DND-41 (cell line): ENCODE data around the gene KCNIP1.

Experiments used
- CTCF ChIP-seq: IDR thresholded peaks from 2 replicates; pipeline ENCODE4 v1.5.1; 2012; ENCODE audit warnings: borderline replicate concordance, low read length, moderate library complexity, mild to moderate bottlenecking; ENCODE audit not compliant: poor library complexity, severe bottlenecking; ENCODE audit errors: extremely low read depth
- EZH2 ChIP-seq: IDR thresholded peaks from 3 replicates; pipeline ENCODE4 v1.6.1; 2012; ENCODE audit warnings: borderline replicate concordance, low read depth, mild to moderate bottlenecking, moderate library complexity, low read length, inconsistent platforms; ENCODE audit not compliant: severe bottlenecking

- no peak for TF ChIP-seq CTCF
- no peak for TF ChIP-seq EZH2
Measured at GRCh38 chr5:170750791-170751190, 247.0 kb downstream of the KCNIP1 start.
